ENCODE results near the gene CXCL12. TPM values are rescaled to one million over a fixed set of nuclear protein-coding genes. Genes with fewer than 3 reads are reported as not detected.

The CXCL12 gene
- total and polyA plus RNA-seq, 2 donors (not counting 3 experiments of a cell fraction or from before 2014, with no cell fraction given), result 0.35 to 1.4 TPM

DNA sequence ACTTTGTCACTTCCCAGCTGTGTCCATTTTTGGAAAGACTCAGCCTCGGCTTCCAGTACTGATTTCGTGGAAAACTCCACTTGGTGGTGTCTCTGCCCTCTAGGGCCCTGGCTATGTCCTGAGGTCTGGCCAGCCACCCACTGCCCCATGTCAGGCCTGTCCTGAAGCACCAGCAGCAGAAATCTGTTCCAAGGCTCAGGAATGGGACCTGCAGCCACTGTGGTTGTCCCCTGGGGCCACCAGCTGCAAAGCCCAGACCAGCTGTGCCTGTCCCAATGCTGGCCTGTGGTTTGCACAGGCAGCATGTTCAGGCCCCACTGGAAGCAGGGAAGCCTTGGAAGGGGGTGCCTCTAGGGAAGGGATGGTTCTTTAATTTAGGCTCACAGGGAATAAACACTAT, 21.2 kb downstream of the CXCL12 start:
- dilution Hi-C loops (cut with MboI; ENCODE audit: extremely low pct_ligation_motif_present, low sequenced_read_pairs), result no loop called here
- TF ChIP-seq MAX (IDR thresholded peaks at IDR 0.05; ENCODE audit: insufficient read depth, insufficient read length), result no peak
- no peak for TF ChIP-seq GATA2 (IDR thresholded peaks at IDR 0.05; ENCODE audit: insufficient read depth, insufficient read length, low read depth, low read length)
- TF ChIP-seq POLR2A (IDR thresholded peaks at IDR 0.05; ENCODE audit: low read depth, low read length), result no peak
- no peak for TF ChIP-seq CTCF (IDR thresholded peaks at IDR 0.05; ENCODE audit: extremely low read depth in 1 of 2, insufficient read depth in 1 of 2, low read depth in 1 of 2, low read length in 2 of 2)
- no peak for TF ChIP-seq FOS (IDR thresholded peaks at IDR 0.05; ENCODE audit: borderline replicate concordance, insufficient read depth, low read length)
- no peak for TF ChIP-seq JUN (IDR thresholded peaks at IDR 0.05; ENCODE audit: borderline replicate concordance, insufficient read depth, insufficient read length, low read depth)
- TF ChIP-seq MYC (IDR thresholded peaks at IDR 0.05; ENCODE audit: low read depth, low read length), result no peak
- CTCF ChIA-PET, result no interaction called here

More for the DNA sequence above, 21.2 kb downstream of the CXCL12 start:
- Histone ChIP-seq H3K27me3 (ENCODE audit: control insufficient read depth in 2 of 2, insufficient read depth in 2 of 2, low read length in 2 of 2) (no peaks in the 10 kb centered on the region), H3K36me3 (ENCODE audit: control insufficient read depth in 2 of 2, extremely low read depth in 1 of 2, insufficient read depth in 2 of 2, low read length in 2 of 2) (no peaks in the 10 kb centered on the region), H3K9me3 (replicated peaks; ENCODE audit: control insufficient read depth, insufficient read depth, low read length) (no peaks in the 10 kb centered on the region), H2AFZ (ENCODE audit: low read depth, low read length) (no peak overlapping the region), H3K4me2 (ENCODE audit: insufficient read depth, low read length) (no peak overlapping the region), H3K79me2 (ENCODE audit: control insufficient read depth, insufficient read depth, low read length) (no peaks in the 10 kb centered on the region), H3K4me1 (ENCODE audit: control insufficient read depth, extremely low read depth, insufficient read depth, low read length) (no peaks in the 10 kb centered on the region), H3K9ac (replicated peaks; ENCODE audit: extremely low read depth, insufficient read depth, low read length) (no peak overlapping the region), H3K27ac (ENCODE audit: insufficient read depth, low read depth, low read length) (no peak overlapping the region), H3K4me3 (replicated peaks in 1 of 3; ENCODE audit: insufficient read depth in 1 of 3, low read depth in 1 of 3, low read length in 3 of 3) (no peak overlapping the region), H4K20me1 (replicated peaks; ENCODE audit: control insufficient read depth, extremely low read depth, insufficient read depth, low read length) (no peaks in the 10 kb centered on the region), H3K9me1 (replicated peaks; ENCODE audit: control insufficient read depth, extremely low read depth, insufficient read depth, low read length) (no peaks in the 10 kb centered on the region)
- FAIRE-seq, result no peak
- intact Hi-C loops (cut with micrococcal nuclease), result no loop called here
- DNase-seq (ENCODE audit: low read depth, low spot score), result no peak
- POLR2A ChIA-PET, result no interaction called here
- BruUV-seq (replicated peaks), result no TSS peak

Measured in endothelial cell of umbilical vein (primary cell).